H1 (cell line): Measurements from ENCODE around the gene TOMT. TPM values are rescaled to one million over a fixed set of nuclear protein-coding genes. Genes with fewer than 3 reads are reported as not detected.

Source experiments
- RFX5 ChIP-seq: IDR thresholded peaks from 2 replicates; pipeline ENCODE4 v1.6.1; 2011; ENCODE audit warnings: low read depth, low read length, improper control_type of control experiment, borderline replicate concordance
- polyA plus RNA-seq, 7 experiments: library from polyadenylated mRNA; depleted of rRNA in 3 of 7; stranded (reverse) in 5 of 7; unstranded in 2 of 7; fragments of >200 nt in 5 of 7; fragments of 200-250 nt in 2 of 7; gene quantifications; 1 replicate in 5 of 7; 2 replicates in 1 of 7; 4 replicates in 1 of 7; pipeline versions ENCODE4 v1.2.1 to v1.2.3, GENCODE V29; 2011 to 2013; ENCODE audit warnings: missing spikeins in 2 of 7, mixed read lengths in 2 of 7
- total RNA-seq: library from RNA; stranded (reverse); fragmentation: NEBNext Ultra II Directional; extraction: Animal tissue kit (Norgen Biotek cat#: 25700); gene quantifications from 2 replicates; pipeline ENCODE4 v1.2.1, GENCODE V29; 2021

TOMT gene
- total and polyA plus RNA-seq, 2 of the 8 experiments (the other 6 are each of a cell fraction or from before 2014, with no cell fraction given): 0.11 TPM; not detected in 1

- no peak for TF ChIP-seq RFX5
These were observed 35.2 kb upstream of the TOMT start (continued) for GRCh38 chr11:72070491-72070890.
